Neural cell (in vitro differentiated cells): Measurements from ENCODE around the gene DOCK9. TPM values are rescaled to one million over a fixed set of nuclear protein-coding genes. Genes with fewer than 3 reads are reported as not detected.

Experiments
- H2AFZ ChIP-seq: fragments of 200-600, 300-800 bp; sonication (generic), shearing (Covaris generic); 2 replicates; pipeline ENCODE4 v1.6.0; 2014; ENCODE audit warnings: low read depth, mild to moderate bottlenecking, antibody characterized with exemption, low read length, moderate library complexity
- H3F3A ChIP-seq: fragments of 200-600 bp; shearing (Covaris generic); 2 replicates; pipeline ENCODE4 v1.6.1; 2016; ENCODE audit warnings: mild to moderate bottlenecking, moderate library complexity, mixed read lengths, antibody characterized with exemption, low read length; ENCODE audit not compliant: insufficient read depth, poor library complexity, severe bottlenecking
- H3K27ac ChIP-seq: fragments of 200-600, 300-800 bp; sonication (generic), shearing (Covaris generic); 2 replicates; pipeline ENCODE4 v1.5.1; 2014; ENCODE audit warnings: mild to moderate bottlenecking, low read length, moderate library complexity
- H3K27me3 ChIP-seq: fragments of 300-800, 200-600 bp; sonication (generic), shearing (Covaris generic); 2 replicates; pipeline ENCODE4 v1.6.0; 2014; ENCODE audit warnings: mild to moderate bottlenecking, low read depth, low read length, moderate library complexity; ENCODE audit not compliant: insufficient read depth
- H3K36me3 ChIP-seq: fragments of 300-800, 200-600 bp; sonication (generic), shearing (Covaris generic); 2 replicates; pipeline ENCODE4 v1.5.1; 2014; ENCODE audit warnings: mild to moderate bottlenecking, antibody characterized with exemption, low read length, moderate library complexity; ENCODE audit not compliant: insufficient read depth
- H3K4me2 ChIP-seq: fragments of 300-800, 200-600 bp; sonication (generic), shearing (Covaris generic); 2 replicates; pipeline ENCODE4 v1.6.0; 2014; ENCODE audit warnings: mild to moderate bottlenecking, low read length
- H3K4me3 ChIP-seq: fragments of 300-800, 200-600 bp; sonication (generic), shearing (Covaris generic); 2 replicates; pipeline ENCODE4 v1.5.1; 2014; ENCODE audit warnings: mild to moderate bottlenecking, low read length, moderate library complexity
- H3K79me2 ChIP-seq: fragments of 200-600 bp; shearing (Covaris generic); replicated peaks from 2 replicates; pipeline ENCODE4 v1.6.0; 2014; ENCODE audit warnings: mild to moderate bottlenecking, low read length, moderate library complexity; ENCODE audit not compliant: insufficient read depth
- H3K9ac ChIP-seq: fragments of 300-800, 200-600 bp; sonication (generic), shearing (Covaris generic); 2 replicates; pipeline ENCODE4 v1.6.1; 2016; ENCODE audit warnings: mild to moderate bottlenecking, low read length, mixed read lengths
- H3K9me2 ChIP-seq: fragments of 200-600 bp; shearing (Covaris generic); 2 replicates; pipeline ENCODE4 v1.6.1; 2016; ENCODE audit warnings: mild to moderate bottlenecking, low read length, mixed read lengths; ENCODE audit not compliant: insufficient read depth
- H3K9me3 ChIP-seq: fragments of 200-600, 300-800 bp; sonication (generic), shearing (Covaris generic); 2 replicates; pipeline ENCODE4 v1.6.1; 2016; ENCODE audit warnings: mild to moderate bottlenecking, mixed run types, low read length, moderate library complexity, mixed read lengths
- H4K20me1 ChIP-seq: fragments of 200-600 bp; shearing (Covaris generic); 2 replicates; pipeline ENCODE4 v1.6.1; 2016; ENCODE audit warnings: mild to moderate bottlenecking, mixed run types; ENCODE audit not compliant: insufficient read depth
- CTCF ChIP-seq: fragments of 450-650 bp; IDR thresholded peaks from 2 replicates; pipeline ENCODE4 v1.5.1; 2014; ENCODE audit warnings: antibody characterized with exemption, mild to moderate bottlenecking, moderate library complexity; ENCODE audit not compliant: poor library complexity, severe bottlenecking
- EP300 ChIP-seq: fragments of 450-650 bp; conservative IDR thresholded peaks from 2 replicates; pipeline ENCODE4 v1.6.1; 2014; ENCODE audit warnings: antibody characterized with exemption, mild to moderate bottlenecking, moderate library complexity; ENCODE audit not compliant: poor library complexity, severe bottlenecking
- EZH2 ChIP-seq: fragments of 200-600, 300-800 bp; shearing (Covaris generic), sonication (generic); IDR thresholded peaks from 2 replicates; pipeline ENCODE4 v1.6.1; 2014; ENCODE audit warnings: antibody characterized with exemption, low read length, borderline replicate concordance, mild to moderate bottlenecking; ENCODE audit not compliant: insufficient read depth, poor library complexity, severe bottlenecking
- MXI1 ChIP-seq: fragments of 450-650 bp; conservative IDR thresholded peaks from 2 replicates; pipeline ENCODE4 v1.6.1; 2014; ENCODE audit warnings: antibody characterized with exemption, mild to moderate bottlenecking; ENCODE audit not compliant: poor library complexity, severe bottlenecking
- POLR2AphosphoS5 ChIP-seq: IDR thresholded peaks from 2 replicates; pipeline ENCODE4 v1.6.1; 2012
- RAD21 ChIP-seq: fragments of 450-650 bp; conservative IDR thresholded peaks from 2 replicates; pipeline ENCODE4 v1.6.1; 2014; ENCODE audit warnings: antibody characterized with exemption, mild to moderate bottlenecking, moderate library complexity
- REST ChIP-seq: IDR thresholded peaks from 2 replicates; pipeline ENCODE4 v1.6.1; 2012; ENCODE audit warnings: borderline replicate concordance
- SMC3 ChIP-seq: fragments of 450-650 bp; conservative IDR thresholded peaks from 2 replicates; pipeline ENCODE4 v1.6.1; 2014; ENCODE audit warnings: antibody characterized with exemption, mild to moderate bottlenecking, moderate library complexity; ENCODE audit not compliant: poor library complexity
- TAF1 ChIP-seq: IDR thresholded peaks from 2 replicates; pipeline ENCODE4 v1.6.1; 2012; ENCODE audit warnings: low read depth
- polyA plus RNA-seq: library from polyadenylated mRNA; depleted of rRNA; stranded (reverse); fragments of >200 nt; gene quantifications from 2 replicates; pipeline ENCODE4 v1.2.3, GENCODE V29; 2014

DOCK9 gene
- polyA plus RNA-seq, 1 donor from 2014 or later, result 11.4 TPM

- Histone ChIP-seq H2AFZ (no peak overlapping the region), H3K4me3 (no peak overlapping the region), H3K9ac (no peak overlapping the region), H3K27ac (no peak overlapping the region), H3K9me3 (no peaks in the 10 kb centered on the region), H3K4me2 (no peak overlapping the region), H3K9me2 (no peaks in the 10 kb centered on the region), H3K79me2 (no peaks in the 10 kb centered on the region), H3F3A (no peaks in the 10 kb centered on the region), H3K27me3 (no peaks in the 10 kb centered on the region), H3K36me3 (no peaks in the 10 kb centered on the region), H4K20me1 (no peaks in the 10 kb centered on the region)
- no peak for TF ChIP-seq TAF1
- TF ChIP-seq RAD21, result no peak
- no peak for TF ChIP-seq CTCF
- no peak for TF ChIP-seq REST
- no peak for TF ChIP-seq EZH2
- no peak for TF ChIP-seq MXI1
- no peak for TF ChIP-seq EP300
- no peak for TF ChIP-seq POLR2AphosphoS5
- TF ChIP-seq SMC3, result no peak
Observed at GRCh38 chr13:98779695-98780094, 198.2 kb downstream of the DOCK9 start.

- H3F3A ChIP-seq, result no peaks in the 10 kb centered on the region
- no peak overlapping the region for H3K4me2 ChIP-seq
- TF ChIP-seq EZH2 (no peak), EP300 (no peak), MXI1 (no peak), REST (no peak), TAF1 (no peak), RAD21 (no peak), SMC3 (no peak), CTCF (no peak), POLR2AphosphoS5 (no peak)
- no peaks in the 10 kb centered on the region for H3K27me3 ChIP-seq
- no peak overlapping the region for H3K27ac ChIP-seq
- H2AFZ ChIP-seq, result no peak overlapping the region
- H3K9me2 ChIP-seq, result no peaks in the 10 kb centered on the region
- no peaks in the 10 kb centered on the region for H3K36me3 ChIP-seq
- H4K20me1 ChIP-seq, result no peaks in the 10 kb centered on the region
- H3K9me3 ChIP-seq, result no peaks in the 10 kb centered on the region
- no peaks in the 10 kb centered on the region for H3K79me2 ChIP-seq
- H3K9ac ChIP-seq, result no peak overlapping the region
- H3K4me3 ChIP-seq, result no peak overlapping the region
Observed at GRCh38 chr13:98778749-98779148, 199.1 kb downstream of the DOCK9 start.
